ENCODE measurements around the gene KLK5. TPM values are rescaled to one million over a fixed set of nuclear protein-coding genes. Genes with fewer than 3 reads are reported as not detected.

The KLK5 gene
- polyA plus RNA-seq, 4 donors: 1.0 to 3.5 (median 1.8) TPM

DNA sequence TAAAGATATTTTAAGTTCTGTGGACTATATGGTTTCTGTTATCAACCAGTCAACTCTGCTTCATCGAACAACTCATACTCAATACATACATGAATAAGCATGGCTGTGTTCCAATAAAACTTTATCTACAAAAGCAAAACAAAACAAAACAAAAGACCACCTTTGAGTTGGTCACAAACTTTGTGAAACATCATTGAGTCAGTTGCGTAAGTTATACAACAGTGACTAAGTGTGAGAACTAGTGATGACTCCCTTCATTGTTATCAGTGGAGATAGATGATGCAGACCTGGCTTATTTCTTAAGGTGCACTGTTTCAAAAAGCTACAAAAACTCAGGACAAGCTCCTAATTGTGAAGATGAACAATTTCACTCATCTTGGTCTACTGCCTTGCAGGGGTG is 27.1 kb downstream of the KLK5 start:
- DNase-seq (ENCODE audit: low read depth in 4 of 4, low spot score in 3 of 4): no peak

DNA sequence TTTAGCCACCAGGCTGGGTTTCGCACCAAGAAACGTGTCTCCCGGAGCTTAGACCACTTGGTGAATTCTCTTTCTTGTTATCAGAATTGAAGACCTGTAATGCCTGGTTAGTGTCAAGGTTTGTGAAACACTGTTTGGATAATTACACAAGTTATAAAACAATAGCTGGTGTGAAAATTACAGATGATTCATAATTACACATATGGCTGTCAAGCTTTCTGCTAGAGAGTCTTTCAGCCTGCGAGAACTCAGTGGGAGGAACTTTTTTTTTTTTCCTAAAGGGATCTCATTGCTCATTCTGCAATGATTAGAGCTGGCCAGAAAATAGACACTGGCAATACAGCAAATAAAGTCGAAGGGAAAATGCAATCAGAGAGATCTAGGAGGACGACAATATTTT is 28.3 kb downstream of the KLK5 start:
- no peak for DNase-seq (ENCODE audit: low read depth in 4 of 4, low spot score in 3 of 4)

- peak in 3 of 4 donors; percentile 60 to 75 (median 74) for DNase-seq (ENCODE audit: low read depth in 4 of 4, low spot score in 3 of 4)
These were observed 30.5 kb downstream of the KLK5 start for GRCh38 chr19:50922317-50922853.

GRCh38 chr19:50921426-50922316 is 31.2 kb downstream of the KLK5 start:
- DNase-seq (ENCODE audit: low read depth in 4 of 4, low spot score in 3 of 4): no peak

GRCh38 chr19:50916069-50916468 is 36.8 kb downstream of the KLK5 start:
- no peak for DNase-seq (ENCODE audit: low read depth in 4 of 4, low spot score in 3 of 4)

DNA sequence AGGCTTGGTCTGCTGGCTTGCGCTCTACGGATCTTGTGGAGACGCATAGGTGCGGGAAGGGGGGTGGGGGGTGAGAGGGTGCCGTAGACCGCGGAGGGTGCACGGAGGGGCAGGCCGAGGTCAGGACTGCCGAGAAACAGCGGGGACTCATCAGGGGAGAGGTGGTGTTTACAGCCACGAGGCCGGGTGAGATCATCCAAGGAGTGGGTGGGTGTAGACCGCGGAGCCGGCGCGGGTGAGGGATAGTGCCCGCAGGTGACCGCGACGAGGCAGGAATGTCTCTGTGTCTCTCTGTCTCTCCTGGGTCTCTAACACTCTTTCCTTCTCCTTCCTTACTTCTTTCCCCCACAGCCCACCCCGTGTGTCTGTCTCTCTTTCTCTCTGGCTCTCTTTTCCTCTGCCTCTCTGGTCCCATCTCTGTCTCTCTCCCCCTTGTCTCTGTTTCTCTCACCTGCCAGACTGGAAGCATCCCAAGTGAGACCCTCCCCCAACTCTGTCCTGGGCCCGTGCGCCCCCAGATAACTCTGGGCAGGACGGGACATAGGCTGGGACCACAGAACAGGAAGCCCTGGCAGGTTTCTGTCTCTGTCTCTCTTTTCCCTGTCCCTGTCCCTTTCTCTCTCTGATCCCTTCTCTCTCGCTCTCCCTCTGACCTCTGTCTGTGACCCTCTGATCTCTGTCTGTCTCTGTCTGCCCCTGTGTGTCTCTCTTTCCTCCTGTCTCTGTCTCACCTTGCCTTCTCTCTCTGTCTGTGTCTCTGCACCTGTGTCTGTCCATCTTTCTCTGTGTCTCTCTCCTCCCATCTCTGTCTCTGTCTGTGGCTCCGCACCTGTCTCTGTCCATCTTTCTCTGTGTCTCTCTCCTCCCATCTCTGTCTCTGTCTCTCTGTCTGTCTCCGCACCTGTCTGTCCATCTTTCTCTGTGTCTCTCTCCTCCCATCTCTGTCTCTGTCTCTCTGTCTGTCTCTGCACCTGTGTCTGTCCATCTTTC is 39.8 kb downstream of the KLK5 start:
- no peak for DNase-seq (ENCODE audit: low read depth in 4 of 4, low spot score in 3 of 4)

- no peak for DNase-seq (ENCODE audit: low read depth in 4 of 4, low spot score in 3 of 4)
These were observed 40.7 kb downstream of the KLK5 start for GRCh38 chr19:50912102-50912599.

- no peak for DNase-seq (ENCODE audit: low read depth in 4 of 4, low spot score in 3 of 4)
These were observed 41.4 kb downstream of the KLK5 start, which contains the start of gene KLK4 for GRCh38 chr19:50911206-50912101. Gene KLK4, minus strand, starts transcription at chr19:50911395. Its CDS starts 657 bp downstream, at chr19:50910738.

- no peak for DNase-seq (ENCODE audit: low read depth in 4 of 4, low spot score in 3 of 4)
These were observed 42.1 kb downstream of the KLK5 start for GRCh38 chr19:50910722-50911121.

- DNase-seq (ENCODE audit: low read depth in 4 of 4, low spot score in 3 of 4): no peak
These were observed 43.4 kb downstream of the KLK5 start for GRCh38 chr19:50909240-50910070.

- DNase-seq (ENCODE audit: low read depth in 4 of 4, low spot score in 3 of 4): no peak
These were observed 44.5 kb downstream of the KLK5 start for GRCh38 chr19:50908336-50908735.

- no peak for DNase-seq (ENCODE audit: low read depth in 4 of 4, low spot score in 3 of 4)
These were observed 46.6 kb downstream of the KLK5 start for GRCh38 chr19:50906217-50906616.

- no peak for DNase-seq (ENCODE audit: low read depth in 4 of 4, low spot score in 3 of 4)
These were observed 50.2 kb downstream of the KLK5 start for GRCh38 chr19:50902640-50903039.

DNA sequence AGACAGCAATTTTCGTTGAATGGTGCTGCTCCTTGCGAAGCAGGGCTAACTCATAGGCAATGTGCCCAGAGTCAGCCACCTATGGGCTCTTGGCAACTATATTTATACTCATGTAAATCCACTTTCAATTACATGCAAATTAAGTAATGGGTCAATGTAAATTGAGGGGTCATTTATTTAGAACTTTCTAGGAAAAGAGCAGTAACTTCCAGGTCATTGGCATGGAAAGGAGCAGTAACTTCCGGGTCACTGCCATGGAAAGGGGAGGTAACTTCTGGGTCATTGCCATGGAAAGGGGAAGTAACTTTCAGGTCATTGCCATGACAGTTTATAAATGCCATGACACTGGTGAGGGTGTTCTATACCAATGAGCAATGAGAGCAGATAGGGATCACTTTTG is 53.3 kb downstream of the KLK5 start:
- DNase-seq (ENCODE audit: low read depth in 4 of 4, low spot score in 3 of 4): no peak

GRCh38 chr19:50898018-50898417 is 54.8 kb downstream of the KLK5 start:
- DNase-seq (ENCODE audit: low read depth in 4 of 4, low spot score in 3 of 4): no peak

GRCh38 chr19:50897612-50898011 is 55.2 kb downstream of the KLK5 start:
- no peak for DNase-seq (ENCODE audit: low read depth in 4 of 4, low spot score in 3 of 4)

- no peak for DNase-seq (ENCODE audit: low read depth in 4 of 4, low spot score in 3 of 4)
These were observed 55.6 kb downstream of the KLK5 start for GRCh38 chr19:50897191-50897607.

DNA sequence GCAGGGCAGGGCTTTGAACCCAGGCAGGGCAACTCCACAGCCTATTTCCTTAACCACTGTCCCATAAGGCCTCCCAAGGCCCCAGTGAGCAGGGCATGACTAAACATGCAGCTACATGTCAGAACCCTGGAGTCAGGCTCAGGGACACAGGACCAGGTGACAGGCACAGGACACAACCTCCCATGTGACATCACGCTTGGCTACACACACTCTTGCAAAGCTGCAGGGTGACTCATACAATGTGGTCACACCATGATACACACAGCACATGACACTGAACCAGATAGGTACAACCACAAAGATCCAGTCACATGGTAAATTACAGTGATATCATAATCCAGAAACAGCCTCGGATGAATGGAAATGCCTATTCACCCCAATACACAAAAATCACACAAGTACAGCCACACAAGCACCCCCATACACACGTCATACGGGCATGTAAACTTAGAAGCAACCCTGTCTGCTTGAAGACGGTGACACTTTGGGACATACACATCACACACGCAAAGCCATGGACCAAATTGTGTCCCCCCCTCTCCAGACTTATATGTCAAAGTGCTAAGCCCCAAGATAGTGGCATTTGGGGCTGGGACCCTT is 56.1 kb downstream of the KLK5 start:
- peak in 3 of 4 donors; percentile 31 to 54 (median 37) for DNase-seq (ENCODE audit: low read depth in 4 of 4, low spot score in 3 of 4)

Data from left renal pelvis (tissue), 4 donors.